ENCODE results near the gene TRIM9.

DNA sequence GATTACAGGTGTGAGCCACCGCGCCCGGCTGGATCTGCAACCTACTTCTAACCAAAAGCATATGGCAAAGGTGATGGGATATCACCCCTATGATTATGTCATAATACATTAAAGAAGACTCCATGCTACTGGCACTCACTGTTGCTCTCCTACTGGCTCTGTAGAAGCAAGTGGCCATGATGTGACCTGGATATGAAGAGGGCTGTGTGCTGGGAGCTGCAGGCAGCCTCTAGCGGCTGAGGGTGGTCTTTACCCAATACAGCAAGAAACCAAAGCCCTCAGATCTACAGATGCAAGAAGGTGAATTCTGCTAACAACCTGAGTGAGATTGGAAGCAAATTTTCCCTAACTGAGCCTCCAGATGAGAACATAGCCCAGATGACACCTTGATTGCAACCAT lies 34.2 kb upstream of the TRIM9 start:
- TF ChIP-seq, protein P1, sequence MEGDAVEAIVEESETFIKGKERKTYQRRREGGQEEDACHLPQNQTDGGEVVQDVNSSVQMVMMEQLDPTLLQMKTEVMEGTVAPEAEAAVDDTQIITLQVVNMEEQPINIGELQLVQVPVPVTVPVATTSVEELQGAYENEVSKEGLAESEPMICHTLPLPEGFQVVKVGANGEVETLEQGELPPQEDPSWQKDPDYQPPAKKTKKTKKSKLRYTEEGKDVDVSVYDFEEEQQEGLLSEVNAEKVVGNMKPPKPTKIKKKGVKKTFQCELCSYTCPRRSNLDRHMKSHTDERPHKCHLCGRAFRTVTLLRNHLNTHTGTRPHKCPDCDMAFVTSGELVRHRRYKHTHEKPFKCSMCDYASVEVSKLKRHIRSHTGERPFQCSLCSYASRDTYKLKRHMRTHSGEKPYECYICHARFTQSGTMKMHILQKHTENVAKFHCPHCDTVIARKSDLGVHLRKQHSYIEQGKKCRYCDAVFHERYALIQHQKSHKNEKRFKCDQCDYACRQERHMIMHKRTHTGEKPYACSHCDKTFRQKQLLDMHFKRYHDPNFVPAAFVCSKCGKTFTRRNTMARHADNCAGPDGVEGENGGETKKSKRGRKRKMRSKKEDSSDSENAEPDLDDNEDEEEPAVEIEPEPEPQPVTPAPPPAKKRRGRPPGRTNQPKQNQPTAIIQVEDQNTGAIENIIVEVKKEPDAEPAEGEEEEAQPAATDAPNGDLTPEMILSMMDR (IDR thresholded peaks at IDR 0.05): no peak
- no peak for TF ChIP-seq POLR2A (IDR thresholded peaks at IDR 0.05)
